Left cardiac atrium (tissue), 4 donors: ENCODE measurements around the gene ATE1. TPM values are rescaled to one million over a fixed set of nuclear protein-coding genes. Genes with fewer than 3 reads are reported as not detected.

Experiments used
- ATAC-seq, 2 donors: fragments of 200-7000 bp; cut with Tn5 transposase; one replicate each; pipeline ENCODE4 v1.9.1; 2020; ENCODE audit warnings: mild to moderate bottlenecking in 2 of 2, moderate library complexity in 2 of 2
- DNase-seq: peaks from one replicate; pipeline ENCODE4 v3.0.0-alpha.2; 2020
- intact Hi-C, 2 donors: fragments of 100-400 bp; cut with DNase I; formaldehyde crosslinking; loops; one replicate each; pipeline versions ENCODE4 v1.14.1 to v1.15.1; 2022 to 2023
- total RNA-seq, 2 donors: library from RNA; stranded (reverse); fragmentation: NEBNext Ultra II Directional; extraction: Animal tissue kit (Norgen Biotek cat#: 25700); gene quantifications; one replicate each; pipeline ENCODE4 v1.2.1, GENCODE V29; 2021
- donor health status: DM: no; HTN: yes; CAD: no.
- donor health status: DM: no; HTN: yes; CAD: no; lungs with severe emphysema.
- donor health status: DM: yes; HTN: yes; CAD: no.
- donor health status: Dilated cardiomyopathy.

The ATE1 gene
- total RNA-seq, 2 donors from 2014 or later, result 37.8 to 47.7 TPM

- ATAC-seq (no peak), DNase-seq (no peak)
- intact Hi-C loops, result no loop called here
Measured at GRCh38 chr10:121692626-121693025, 235.2 kb downstream of the ATE1 start.

- intact Hi-C loops, result no loop called here
- DNase-seq (no peak), ATAC-seq (no peak)
Measured at GRCh38 chr10:121690970-121691369, 236.9 kb downstream of the ATE1 start.

Other genes with a start within 250 kb of the ATE1 start
- 10 to 100 TPM; 31.4 to 35.8 TPM for gene NSMCE4A, start 47.2 kb upstream of the ATE1 start, total RNA-seq
- gene TACC2, start 61.1 kb upstream of the ATE1 start, total RNA-seq, result 100 to 1,000 TPM; 210 to 237 TPM